Adrenal gland (tissue), 5 donors: Measurements from ENCODE around the gene CYSTM1.

Experiments used
- CTCF ChIP-seq, 6 experiments: fragments of 450-650 bp in 4 of 6; fragments of 200-600 bp in 2 of 6; sonication (generic) in 1 of 6; IDR thresholded peaks; 1 replicate in 5 of 6; 2 replicates in 1 of 6; pipeline versions ENCODE4 v1.5.1 to v1.8.0; 2016 to 2021; ENCODE audit warnings: antibody characterized with exemption in 6 of 6, mild to moderate bottlenecking in 2 of 6, moderate library complexity in 1 of 6
- POLR2A ChIP-seq, 2 donors: fragments of 450-650 bp; IDR thresholded peaks; one replicate each; pipeline ENCODE4 v1.6.1; 2017; ENCODE audit warnings: antibody characterized with exemption in 2 of 2, mild to moderate bottlenecking in 2 of 2, moderate library complexity in 1 of 2
- donor health status: DM: no; HTN: no; CAD: no.

- TF ChIP-seq POLR2A (IDR thresholded peaks at IDR 0.05): no peak
- no peak for TF ChIP-seq CTCF (IDR thresholded peaks at IDR 0.05)
Observed at GRCh38 chr5:140178086-140178410, 3.1 kb downstream of the CYSTM1 start.
